Measurements from ENCODE around the gene KCTD20.

The KCTD20 gene

DNA sequence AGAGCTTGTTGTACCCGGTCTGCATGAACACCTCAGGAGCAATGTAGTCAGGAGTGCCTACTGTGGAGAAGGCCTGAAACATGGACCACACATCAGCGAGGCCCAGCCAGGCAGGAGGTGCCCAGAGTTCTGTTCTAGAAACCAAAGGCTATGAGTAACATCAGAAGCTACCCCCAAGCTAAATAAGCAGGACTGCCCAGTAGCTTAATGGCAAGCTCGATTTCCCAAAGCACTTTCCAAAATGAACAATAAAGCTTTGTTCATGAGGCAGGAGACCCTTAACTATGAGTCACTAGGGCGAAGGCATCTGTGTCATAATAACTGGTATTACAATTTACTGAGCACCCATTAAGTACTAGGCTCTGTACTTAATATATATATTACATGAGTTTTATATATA lies 57.1 kb downstream of the KCTD20 start:
- no peak for DNase-seq

DNA sequence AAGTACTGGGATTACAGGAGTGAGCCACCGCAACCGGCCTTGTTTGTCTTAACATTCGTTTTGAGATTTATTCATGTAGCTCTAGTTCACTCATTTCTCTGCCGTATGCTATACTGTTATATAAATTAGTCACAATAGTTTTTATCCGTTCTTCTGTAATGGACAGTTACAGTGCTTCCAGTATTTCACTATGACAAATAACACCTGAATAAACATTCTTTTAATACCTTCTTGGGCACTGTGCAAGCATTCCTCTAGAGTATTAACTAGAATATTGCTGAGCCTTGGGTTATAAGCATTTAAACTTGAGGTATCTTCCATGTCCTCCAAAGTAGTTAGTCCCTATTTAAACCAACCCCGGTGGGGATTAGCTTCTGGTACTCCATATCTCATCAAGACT lies 58.9 kb downstream of the KCTD20 start:
- DNase-seq: no peak

DNA sequence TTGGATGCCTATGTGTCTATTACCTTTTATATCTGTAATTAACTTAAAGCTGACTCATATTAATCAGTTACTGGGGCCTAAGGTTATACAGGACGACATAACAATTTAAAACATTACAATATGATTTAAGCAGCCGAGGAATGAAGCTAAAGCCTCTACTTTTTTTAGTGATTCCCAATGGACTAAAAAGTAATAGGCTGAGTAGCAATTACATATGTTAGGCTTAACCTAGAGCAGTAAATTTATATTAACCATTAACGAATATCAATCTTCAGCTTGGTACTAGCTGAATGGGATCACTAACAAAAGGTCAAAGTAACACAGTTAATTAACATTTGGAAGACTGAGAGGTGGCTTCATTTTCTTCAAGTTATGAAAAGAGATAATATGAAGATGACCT lies 61.4 kb downstream of the KCTD20 start:
- no peak for DNase-seq

DNA sequence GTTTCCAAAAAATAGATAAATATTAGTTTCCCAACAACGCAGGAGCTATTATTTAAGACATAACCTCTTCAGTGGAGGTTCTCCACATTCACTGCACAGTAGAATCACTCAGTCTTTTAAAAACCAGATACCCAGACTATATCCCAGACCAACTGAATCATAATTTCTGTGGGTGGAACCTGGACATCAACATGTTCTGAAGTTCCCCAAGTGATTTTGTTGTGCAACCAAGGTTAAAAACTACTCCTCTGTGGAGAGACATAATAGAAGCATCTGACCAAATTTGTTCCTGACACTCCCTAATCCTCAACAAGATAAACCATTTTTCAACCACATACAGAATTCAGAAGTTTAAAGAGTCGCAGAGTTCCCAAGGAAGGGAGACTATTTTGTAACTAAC lies 62.2 kb downstream of the KCTD20 start:
- no peak for DNase-seq

DNA sequence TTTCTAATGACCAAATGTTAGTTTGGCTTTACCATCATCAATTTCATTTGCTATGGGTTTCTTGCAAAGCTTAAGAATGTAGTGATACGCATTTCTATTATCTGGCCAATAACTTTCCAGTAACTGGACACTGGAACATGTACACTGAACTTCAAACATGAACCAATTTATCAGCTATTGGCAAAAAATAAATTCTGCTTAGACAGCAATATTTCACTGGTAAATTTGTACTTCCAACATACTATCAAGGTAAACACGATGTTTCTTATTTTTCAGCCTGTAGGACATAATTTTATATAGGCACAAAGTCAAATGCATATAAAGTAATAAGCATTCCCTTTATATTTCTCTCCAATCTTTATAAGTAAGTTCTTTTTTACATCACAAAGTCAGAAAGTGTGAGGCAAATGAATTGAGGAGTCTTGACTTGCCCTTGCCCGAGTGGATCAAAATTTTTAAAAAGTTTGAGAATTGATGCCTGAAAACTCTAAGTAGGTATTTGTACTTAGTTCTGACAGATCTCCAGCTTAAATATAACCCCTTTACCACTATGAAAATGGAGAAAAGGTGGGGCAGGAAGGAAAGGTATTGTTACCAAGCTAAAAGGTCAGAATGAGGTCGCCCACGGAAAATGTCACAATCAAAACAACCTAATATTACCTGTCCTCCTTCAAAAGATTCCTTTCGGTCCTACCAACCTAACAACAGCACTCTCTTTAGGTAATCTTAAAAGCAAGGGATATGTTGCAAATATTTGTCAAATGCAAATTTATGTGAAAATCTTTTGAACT lies 63.1 kb downstream of the KCTD20 start:
- DNase-seq: no peak

DNA sequence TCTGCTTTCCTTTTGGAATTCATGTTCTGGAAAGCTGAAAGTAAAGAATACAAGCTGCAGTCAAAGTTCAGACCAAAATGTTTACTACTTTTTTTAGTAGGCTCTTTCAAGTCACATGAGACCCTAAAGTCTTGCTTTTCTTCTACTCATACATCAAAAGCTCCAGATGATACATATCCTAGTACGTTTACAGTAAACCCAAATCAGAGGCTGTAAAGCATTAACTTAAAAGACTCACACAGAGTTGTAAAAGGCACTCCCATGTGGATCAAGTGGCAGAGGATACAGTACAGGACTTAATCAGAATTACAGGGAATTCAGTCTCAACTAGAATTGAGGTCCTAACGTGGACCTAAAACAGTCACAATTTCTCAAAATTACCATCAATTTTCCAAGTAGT lies 63.8 kb downstream of the KCTD20 start:
- DNase-seq: no peak

DNA sequence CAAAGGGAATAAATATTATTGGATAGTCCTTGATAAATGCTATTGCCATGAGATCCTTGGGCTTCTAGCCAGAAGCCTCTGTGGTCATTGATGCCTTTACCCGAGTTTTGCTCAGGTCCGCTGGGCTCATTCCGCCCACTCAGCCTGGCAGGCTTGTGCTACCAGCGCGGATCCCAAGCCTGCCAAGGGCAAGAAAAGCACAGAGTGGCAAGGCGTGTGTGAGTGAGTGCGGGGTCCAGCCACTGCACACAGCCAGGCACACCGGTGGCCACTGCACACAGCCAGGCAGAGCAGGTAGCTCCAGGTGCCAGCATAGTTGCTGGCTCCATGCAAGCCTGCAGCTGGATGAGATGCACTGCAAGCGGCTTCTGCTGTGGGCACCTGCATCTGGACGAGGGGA lies 65.7 kb downstream of the KCTD20 start:
- DNase-seq: no peak

DNA sequence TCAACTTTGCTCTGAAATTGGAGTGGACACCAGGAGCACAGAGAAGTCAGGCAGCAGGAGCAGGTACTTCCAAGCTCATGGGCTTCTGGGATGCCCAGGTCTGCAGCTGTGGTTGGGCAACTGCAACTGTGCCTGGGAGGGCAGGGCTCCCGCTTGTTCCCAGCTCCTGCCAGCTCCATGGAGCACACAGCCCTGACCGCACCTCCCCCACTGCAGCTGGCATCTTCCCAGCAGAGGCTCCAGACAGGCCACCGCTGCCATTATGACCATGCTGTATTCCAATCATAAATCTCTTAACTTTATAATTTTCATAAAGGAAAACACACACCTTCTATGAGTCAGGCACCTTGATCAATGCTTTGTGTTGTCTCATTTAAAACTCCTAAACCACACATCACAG lies 67.6 kb downstream of the KCTD20 start:
- DNase-seq: no peak

DNA sequence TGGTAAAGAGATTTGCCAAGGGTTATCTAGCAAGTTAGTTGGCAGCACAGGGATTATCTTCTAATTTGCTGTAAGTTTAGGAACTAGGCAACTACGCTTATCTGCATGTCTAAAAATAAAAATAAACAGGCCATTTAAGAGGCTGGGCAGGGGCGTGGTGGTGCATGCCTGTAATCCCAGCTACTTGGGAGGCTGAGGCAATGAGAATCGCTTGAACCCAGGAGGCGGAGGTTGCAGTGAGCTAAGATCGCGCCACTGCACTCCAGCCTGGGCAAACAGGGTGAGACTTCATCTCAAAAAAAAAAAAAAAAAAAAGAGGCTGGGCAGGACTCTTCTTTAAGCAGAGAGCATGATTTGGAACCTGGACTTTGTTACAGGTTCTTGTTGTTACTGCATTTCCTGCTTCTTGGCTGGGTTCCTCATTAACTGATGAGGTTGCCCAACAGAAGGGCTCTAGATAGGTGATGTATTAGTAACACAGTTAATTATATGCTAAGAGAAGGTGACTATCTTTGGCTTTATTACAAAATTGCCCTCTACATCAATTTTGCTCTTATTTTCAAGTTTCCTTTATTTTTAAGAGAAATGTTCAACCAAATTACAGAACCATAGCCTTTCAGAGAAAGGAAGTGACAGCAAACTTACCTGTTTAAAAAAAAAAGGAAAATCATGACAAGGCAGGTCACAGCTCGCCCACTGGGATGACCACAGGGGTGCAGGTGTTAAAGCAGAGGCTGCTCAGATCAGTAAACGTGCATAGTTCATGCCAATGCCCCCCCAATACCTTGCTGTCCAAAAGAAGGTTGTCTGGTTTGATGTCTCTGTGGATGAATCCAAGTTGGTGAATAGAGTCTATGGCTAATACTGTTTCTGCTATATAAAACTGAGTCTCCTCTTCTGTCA lies 72.0 kb downstream of the KCTD20 start:
- DNase-seq: no peak

DNA sequence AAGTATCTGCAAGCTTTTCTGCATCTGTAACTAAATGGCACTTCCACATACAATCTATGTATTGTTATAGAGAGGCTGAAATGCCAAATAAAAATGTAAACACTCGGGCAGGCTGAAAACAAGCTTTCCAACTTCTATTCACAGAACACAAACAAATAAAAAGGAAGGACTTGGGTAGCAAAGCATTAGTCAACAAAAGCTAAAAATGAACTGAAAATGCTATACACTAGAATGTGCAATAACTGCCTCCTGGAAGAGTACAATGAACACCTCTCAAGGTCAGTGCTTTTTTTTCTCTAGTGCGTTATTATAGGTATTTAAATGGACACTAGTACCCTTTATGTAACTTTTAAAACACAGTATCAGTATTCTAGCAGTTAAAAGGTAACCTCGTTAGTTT lies 73.0 kb downstream of the KCTD20 start:
- no peak for DNase-seq

DNA sequence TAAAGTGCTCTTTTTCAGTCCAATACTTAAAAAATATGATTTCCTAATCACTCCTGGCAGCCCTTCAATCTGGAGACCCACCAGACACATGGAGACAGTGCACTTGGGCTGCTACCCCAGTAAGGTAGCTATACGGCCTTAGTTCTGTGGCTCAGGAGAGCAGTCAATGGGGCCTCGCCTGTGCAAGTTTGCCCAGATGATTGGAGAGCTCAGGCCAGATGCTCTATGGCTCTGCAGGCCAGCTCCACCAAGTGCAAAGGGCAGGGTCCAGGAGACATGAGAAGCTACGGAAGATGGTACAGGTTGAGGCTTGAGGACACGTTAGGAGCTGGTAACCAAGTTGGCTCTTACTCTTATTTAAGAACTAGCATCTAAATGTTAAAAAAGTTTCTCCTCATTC lies 73.8 kb downstream of the KCTD20 start:
- DNase-seq: no peak

DNA sequence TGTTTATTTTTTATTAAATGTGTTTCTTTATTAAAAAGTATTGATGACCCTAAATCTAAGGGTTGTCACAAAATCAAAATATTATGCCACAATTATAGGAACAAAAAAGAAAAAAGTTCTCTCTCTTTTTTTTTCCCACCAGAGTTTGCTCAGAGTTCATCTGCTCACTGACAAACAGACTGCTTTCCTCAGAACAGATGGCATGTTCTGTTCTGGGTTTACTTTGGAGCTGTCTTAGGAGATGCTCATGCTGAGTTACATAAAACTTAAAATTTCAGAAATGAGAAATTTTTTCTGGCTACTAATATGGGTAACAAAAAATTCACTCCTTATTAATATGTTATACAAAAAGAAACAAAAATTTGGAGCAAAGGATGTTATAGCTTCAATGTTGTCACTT lies 74.2 kb downstream of the KCTD20 start:
- DNase-seq: no peak

DNA sequence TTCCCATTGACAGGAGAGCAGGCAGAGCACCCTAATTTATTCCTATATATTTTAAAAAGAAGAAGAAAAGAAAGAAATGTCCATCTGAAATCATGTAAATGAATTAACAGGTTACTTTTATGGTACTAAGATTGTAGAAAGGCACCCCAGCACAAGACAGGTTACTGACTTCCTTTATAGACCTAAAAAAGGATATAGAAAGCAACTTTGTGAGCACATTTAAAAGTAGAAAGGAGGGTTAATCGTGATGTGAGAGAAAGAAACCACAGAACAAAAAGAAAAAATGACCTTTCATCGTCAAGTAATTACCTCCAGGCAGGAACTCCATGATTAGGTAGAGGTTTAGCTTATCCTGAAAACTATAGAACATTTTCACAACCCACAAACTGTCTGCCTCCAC lies 74.6 kb downstream of the KCTD20 start:
- no peak for DNase-seq

DNA sequence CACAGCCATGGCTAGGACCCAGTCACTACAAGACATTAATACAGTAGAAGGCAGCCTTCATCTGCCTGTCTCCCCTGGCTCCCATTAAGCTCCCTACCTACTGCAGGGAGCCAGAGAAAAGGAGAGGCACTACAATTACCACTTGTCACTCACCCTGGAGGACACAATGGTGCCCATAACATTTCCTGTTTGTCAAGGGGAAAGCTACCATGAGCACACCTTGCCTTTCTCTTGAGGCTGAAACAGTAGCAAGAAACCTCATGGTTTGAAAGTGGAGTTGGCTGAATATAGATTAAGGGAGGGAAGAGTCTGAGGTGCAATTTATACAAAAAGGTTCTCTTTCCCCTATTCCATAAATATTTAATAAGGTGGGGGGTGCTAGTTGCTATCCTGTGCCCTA lies 76.6 kb downstream of the KCTD20 start:
- DNase-seq: no peak

DNA sequence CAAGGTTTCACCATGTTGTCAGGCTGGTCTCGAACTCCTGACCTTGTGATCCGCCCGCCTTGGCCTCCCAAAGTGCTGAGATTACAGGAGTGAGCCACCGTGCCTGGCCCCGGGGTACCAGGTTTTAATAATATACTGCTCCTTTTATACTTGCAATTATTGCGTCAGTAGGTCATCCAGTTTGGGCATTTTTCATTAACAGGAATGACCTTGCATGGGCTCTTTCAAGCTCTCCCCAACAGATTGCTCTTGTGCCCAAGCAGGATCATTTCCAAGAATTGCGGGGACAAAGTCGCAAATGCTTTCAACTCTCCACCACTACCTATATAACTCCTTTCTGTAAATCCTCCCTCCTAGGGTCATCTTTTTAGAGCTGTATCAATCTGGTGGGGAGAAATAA lies 80.7 kb downstream of the KCTD20 start:
- DNase-seq: no peak

DNA sequence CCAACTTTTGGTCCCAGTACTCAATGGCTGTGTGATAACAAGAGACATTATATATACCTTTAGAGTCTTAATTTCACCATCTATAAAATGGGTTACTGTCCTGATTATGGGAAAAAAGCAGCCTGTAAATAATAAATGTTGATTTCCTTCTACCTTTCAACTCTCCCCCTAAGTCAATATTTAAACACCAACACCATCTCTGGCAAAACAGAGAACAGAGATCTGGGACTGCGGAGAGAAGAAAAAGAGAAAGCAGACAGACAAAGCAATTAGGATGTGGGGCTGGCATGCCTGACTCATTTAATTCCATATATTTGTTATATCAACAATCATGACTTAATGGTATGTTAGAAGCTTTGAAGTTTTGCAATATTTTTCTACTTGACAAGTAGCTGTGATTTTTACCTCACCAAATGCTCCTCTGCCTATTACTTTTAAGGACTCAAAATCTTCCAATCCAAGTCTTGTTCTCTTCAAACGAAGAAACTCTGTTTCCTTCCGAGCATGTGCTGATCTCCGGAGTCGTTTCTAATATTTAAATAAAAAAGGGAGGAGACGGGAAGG lies 81.2 kb downstream of the KCTD20 start:
- DNase-seq: no peak

DNA sequence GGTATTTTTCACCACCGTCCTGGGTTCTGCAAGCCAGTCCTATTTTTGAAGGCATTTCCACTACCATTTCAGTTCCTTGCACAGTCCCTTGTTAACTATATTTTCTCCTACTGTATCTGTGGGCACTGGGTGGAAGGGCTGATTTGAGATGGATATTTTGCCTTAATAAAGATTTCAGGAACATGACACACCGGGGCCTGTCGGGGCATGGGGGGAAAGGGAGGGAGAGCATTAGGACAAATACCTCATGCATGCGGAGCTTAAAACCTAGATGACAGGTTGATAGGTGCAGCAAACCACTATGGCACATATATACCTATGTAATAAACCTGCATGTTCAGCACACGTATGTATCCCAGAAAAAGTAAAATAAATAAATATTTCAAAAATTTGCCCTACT lies 82.1 kb downstream of the KCTD20 start:
- no peak for DNase-seq

DNA sequence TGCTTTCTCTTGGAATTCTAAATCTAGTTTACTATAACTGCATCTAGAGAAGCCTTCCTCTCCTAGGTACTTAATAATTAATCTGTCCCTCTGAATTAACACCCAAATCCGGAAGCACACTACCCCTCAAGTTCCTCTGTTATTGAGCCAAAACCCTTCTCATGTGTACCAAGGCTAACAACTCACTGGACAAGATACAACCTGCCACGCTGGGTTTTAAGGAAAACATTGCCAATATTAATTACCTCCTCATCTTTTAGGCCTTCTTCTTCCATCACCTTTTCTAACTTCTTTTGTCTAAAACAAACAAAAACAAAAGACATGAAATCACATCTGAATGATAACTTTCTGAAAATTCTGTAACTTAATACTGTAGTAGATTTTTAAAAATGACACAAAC lies 82.5 kb downstream of the KCTD20 start:
- DNase-seq: no peak

DNA sequence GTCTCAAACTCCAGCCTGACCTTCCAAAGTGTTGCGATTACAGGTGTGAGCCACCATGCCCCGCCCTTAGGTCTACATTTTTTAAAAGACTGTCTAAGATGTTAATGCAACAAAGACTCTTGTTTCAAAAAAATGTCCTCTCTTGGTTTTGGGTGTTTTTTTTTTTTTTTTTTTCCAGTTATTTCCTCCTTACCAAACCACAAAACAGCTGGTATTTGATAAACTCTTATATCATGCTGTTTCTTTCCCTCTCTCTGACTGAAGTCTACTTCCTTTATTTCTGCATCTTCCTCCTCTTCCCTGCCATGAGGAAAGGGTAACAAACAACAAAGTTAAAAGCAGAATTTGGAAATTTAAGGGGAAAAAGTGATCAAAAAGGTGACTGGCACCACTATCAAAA lies 83.3 kb downstream of the KCTD20 start:
- DNase-seq: no peak

DNA sequence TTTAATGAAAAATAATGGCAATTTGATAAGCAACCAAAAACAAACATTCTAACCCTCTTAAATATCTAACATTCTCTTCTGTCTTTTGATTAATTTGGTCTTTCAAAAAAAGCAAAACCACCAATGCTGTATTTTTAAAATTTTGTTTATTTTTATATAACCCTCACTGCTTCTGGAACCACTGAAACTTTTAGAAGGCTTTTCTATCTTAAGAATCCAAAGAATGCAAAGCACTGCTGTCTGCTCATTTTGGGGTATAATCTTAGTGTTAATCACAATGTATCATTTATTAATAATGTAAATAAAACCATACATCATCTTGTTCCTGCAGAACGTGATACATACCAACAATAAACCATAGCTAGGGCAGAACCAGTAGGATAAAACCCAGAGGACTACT lies 90.5 kb downstream of the KCTD20 start:
- no peak for DNase-seq

DNA sequence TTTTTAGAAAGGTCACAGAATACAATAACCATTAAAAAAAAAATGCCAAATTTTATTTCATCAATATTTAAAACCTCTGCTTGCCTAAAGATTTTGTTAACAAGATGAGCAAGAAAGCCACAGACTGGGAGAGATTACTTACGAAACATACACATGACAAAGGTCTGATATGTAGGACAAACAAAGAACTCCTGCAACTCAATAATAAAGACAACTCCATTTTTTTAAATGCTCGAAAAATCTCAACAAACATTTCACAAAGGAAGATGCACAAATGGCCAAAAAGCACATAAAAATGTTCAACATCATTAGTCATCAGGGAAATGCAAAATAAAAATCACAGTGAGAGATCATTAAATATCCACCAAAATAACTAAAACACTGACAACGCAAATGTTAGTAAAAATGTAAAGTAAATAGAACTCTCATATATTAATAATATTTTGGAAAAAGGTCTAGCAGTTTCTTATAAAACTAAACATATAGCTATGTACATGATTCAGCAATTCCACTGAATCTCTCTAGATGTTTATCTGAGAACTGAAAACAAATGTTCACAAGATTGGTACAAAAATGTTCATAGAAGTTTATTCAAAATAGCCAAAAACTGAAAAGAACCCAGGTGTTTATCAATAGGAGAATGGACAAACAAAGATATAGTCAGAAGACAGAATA lies 94.2 kb downstream of the KCTD20 start:
- no peak for DNase-seq

DNA sequence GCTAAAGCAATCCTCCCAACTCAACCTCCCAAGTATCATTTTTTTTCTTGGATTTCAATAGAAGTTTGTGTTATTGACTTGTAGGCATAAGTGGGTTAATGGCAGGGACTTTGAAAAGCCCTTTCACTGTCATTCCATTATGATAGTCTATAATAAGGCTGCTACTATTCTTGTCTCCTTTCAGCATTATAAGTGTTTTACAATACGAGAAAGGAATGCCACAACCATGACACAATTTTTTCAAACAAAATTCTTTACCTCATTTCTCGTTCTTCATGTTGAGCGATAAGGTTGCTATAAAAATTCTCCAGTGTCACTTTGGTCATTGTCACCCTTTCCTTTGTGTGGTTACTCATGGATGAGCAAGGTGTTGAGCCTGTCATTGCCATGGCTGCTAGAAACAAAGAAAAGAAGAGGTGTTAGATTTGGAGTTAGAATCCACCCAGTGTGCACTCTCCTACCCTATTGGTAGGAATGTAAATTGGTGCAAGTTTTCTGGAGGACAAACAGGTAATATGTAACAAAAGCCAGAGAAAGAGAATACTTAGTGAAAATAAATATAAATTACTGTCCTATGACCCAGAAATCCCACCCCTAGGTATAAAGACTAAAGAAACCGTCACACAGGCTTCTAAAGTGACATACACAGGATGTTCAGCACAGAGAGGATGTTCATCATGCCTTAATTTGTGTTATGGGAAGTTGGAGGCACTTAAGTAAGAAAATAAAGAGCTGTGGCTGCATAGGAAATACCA lies 97.2 kb downstream of the KCTD20 start:
- no peak for DNase-seq
